Stimulated activated CD8-positive, alpha-beta memory T cell treated with anti-CD3 and anti-CD28 coated beads, Interleukin-7, amount 100 ng/mL, for 24 hours (primary cell): Measurements from ENCODE around the gene DEK.
"Not testable (repeated sequence)": the region's sequence is repeated elsewhere in the genome, so short reads cannot be mapped to it uniquely, and the experiment has no call there.

Source experiments
- DNase-seq: peaks from one replicate; pipeline ENCODE4 v3.0.0-alpha.2; 2020; ENCODE audit warnings: low read depth

The DEK gene

DNA sequence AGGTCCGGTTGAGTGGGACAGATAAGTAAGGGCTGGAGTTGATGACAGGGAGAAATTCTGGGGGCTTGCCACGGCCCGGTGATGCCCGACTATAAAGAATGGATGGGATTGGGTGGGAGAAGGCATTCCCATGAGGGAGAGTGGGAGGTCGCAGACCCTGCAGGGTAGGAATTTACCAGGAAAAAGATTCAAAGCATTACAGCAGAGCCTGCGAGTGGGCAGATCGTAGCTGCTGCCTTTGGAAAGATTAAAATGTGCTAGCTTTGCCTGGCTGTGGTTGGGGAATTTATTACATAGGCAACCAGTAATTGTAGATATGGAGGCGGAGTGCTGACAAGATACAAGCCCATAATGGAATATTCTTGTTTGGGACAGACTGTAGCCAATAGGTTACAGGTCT is 59.6 kb downstream of the DEK start:
- no peak for DNase-seq

DNA sequence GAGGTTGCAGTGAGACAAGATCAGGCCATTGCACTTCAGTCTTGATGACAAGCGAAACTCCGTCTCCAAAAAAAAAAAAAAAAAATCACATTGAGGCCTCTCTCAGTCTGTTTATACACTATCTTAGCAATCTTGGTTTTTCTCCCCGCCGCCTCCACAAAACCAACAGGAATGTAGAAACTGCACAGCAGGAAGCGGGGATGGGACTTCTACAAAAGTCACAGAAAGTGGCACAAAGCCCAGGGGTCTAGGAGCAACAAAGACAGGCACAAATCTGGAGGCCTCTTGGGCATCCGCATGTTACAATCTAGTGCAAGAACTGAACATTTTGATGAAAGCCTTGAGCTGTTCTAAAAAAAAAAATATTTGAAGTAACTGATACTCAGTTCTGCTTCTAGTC is 60.5 kb downstream of the DEK start:
- DNase-seq, result no peak

GRCh38 chr6:18192026-18192425 is 72.3 kb downstream of the DEK start:
- no peak for DNase-seq

DNA sequence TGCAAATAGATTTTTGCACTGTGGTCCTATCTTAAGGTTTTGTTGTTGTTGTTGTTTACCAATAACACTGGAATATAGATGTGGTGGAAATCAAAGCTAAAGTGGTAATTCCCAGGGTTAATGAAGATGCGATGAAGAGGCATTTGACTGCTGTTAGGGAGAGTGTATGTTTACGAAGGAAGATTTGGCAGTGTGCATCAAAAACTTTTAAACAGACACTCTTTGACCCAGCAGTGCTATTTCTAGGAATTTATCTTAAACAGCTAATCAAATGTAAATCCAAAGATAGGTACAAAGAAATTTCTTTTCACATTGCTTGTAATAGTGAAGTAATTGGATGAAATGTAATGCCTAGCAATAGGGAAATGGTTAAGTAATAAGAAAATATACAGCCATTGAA is 75.1 kb downstream of the DEK start:
- DNase-seq, result no peak

DNA sequence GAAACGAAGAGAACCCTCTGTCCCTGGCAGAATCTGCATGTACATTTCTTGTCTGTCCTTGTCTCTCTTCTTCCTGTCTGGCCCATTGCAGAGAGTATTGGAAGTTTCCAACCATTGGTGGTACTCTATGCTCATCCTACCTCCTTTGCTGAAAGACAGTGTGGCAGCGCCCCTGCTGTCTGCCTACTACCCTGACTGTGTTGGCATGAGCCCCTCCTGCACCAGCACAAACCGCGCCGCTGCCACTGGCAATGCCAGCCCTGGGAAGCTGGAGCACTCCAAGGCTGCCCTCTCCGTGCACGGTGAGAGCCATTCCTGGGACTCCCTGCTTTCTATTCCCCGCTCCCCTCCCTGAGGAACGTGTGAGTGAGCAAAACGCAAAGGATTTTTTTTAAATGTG is 76.6 kb downstream of the DEK start:
- DNase-seq, result no peak

DNA sequence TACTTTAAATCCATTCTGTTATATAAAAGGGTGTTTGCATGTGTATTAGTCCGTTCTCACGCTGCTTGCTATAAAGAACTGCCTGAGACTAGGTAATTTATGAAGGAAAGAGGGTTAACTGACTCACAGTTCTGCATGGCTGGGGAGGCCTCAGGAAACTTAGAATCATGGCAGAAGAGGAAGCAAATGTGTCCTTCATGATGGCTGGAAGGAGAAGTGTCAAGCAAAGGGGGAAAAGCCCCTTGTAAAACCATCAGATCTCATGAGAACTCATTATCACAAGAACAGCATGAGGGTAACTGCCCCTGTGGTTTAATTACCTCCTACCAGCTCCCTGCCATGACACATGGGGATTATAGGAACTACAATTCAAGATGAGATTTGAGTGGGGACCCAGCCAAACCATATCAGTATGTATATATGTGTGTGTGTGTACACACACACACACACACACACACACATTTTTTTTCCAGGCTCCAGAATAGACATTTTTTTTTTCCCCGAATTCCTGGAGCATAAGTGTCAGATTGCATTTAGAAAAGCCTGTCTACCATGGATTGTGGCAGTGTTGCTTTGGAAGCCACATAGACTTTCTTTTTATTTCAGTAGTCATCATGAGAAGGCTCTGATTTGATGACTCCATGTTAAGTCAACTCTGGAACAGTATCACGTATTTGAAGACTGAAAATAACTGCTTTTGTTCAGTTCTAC is 77.6 kb downstream of the DEK start:
- no peak for DNase-seq

- no peak for DNase-seq
These were observed 78.3 kb downstream of the DEK start for GRCh38 chr6:18186033-18186432.

DNA sequence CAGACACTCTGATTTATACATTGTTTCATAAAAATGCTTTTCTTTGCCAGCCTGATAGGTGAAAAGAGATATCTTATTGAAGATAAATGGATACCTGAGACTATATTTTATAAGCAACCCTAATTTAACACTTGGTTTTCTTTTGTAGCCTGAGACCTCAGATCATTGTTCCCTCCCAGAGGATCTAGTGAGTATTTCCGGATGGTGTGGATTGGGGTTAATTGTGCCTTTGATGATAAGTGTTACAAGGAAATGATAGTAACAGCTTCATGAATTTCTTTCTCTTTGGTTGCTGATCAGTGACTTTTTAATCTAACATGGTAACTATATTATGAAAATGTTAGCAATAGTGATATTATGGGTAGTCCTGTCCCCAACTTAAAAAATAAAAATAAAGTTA is 78.7 kb downstream of the DEK start:
- DNase-seq, result no peak

GRCh38 chr6:18183766-18184165 is 80.6 kb downstream of the DEK start:
- DNase-seq, result no peak

- DNase-seq, result no peak
These were observed 81.8 kb downstream of the DEK start for GRCh38 chr6:18182568-18182967.

- no peak for DNase-seq
These were observed 84.5 kb downstream of the DEK start for GRCh38 chr6:18179770-18180356.

GRCh38 chr6:18178960-18179615 is 85.2 kb downstream of the DEK start:
- no peak for DNase-seq

- DNase-seq, result no peak
These were observed 86.9 kb downstream of the DEK start for GRCh38 chr6:18177286-18177965.

DNA sequence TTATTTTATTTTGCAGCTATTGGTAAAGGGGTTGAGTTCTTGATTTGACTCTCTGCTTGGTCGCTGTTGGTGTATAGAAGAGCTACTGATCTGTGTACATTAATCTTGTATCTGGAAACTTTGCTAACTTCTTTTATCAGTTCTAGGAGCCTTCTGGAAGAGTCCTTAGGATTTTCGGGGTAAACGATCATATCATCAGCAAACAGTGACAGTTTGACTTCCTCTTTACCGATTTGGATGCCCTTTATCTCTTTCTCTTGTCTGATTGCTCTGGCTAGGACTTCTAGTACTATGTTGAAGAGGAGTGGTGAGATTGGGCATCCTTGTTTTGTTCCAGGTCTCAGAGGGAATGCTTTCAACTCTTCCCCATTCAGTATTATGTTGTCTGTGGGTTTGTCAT is 88.1 kb downstream of the DEK start:
- not testable (repeated sequence) for DNase-seq
